ENCODE measurements around the gene IGDCC3. TPM values are rescaled to one million over a fixed set of nuclear protein-coding genes. Genes with fewer than 3 reads are reported as not detected.
"Not testable (repeated sequence)": the region's sequence is repeated elsewhere in the genome, so short reads cannot be mapped to it uniquely, and the experiment has no call there.

Gene IGDCC3
- total and polyA plus RNA-seq, 4 experiments from 2014 or later = not detected

GRCh38 chr15:65398486-65398885, 20.7 kb upstream of the IGDCC3 start:
- intact Hi-C loops (cut with micrococcal nuclease); H3K4me3 Mint-ChIP-seq; POLR2A ChIA-PET (ENCODE audit: partially characterized antibody); H3K27ac Mint-ChIP-seq; H3K9me3 Mint-ChIP-seq; H3K36me3 ChIP-seq (ENCODE audit: insufficient read depth, low read length); H3K27ac ChIP-seq (ENCODE audit: low read depth, low read length); DNase-seq; H3K36me3 Mint-ChIP-seq; H3K9me3 ChIP-seq (ENCODE audit: control insufficient read depth in 1 of 2, low read length in 2 of 2); H3K4me3 ChIP-seq (ENCODE audit: low read length in 2 of 2); H3K4me1 ChIP-seq (ENCODE audit: insufficient read depth, low read length): not testable (repeated sequence)
- Mint-ChIP-seq H3K27me3 (peaks cover 50 to 51% of the 10 kb centered on the region in 2 donors), H3K4me1 (peaks cover 6 to 10% (median 7%) of the 10 kb centered on the region in 4 donors)
- CTCF ChIA-PET (ENCODE audit: partially characterized antibody) = interaction anchor here (1.0 to 1.2 kb wide), 4 partner anchors 12 to 29 kb away, joined by 3 read pairs; no protein-coding TSS in a partner anchor
- peaks cover 14% of the 10 kb centered on the region for H3K27me3 ChIP-seq (ENCODE audit: insufficient read depth, low read length)

GRCh38 chr15:65396965-65397317, 19.1 kb upstream of the IGDCC3 start:
- Histone ChIP-seq H3K9me3 (ENCODE audit: control insufficient read depth in 1 of 2, low read length in 2 of 2) (no peaks in the 10 kb centered on the region), H3K4me3 (ENCODE audit: low read length in 2 of 2) (no peak overlapping the region), H3K27ac (ENCODE audit: low read depth, low read length) (no peak overlapping the region), H3K27me3 (ENCODE audit: insufficient read depth, low read length) (peaks cover 14% of the 10 kb centered on the region), H3K36me3 (ENCODE audit: insufficient read depth, low read length) (no peaks in the 10 kb centered on the region), H3K4me1 (ENCODE audit: insufficient read depth, low read length) (no peaks in the 10 kb centered on the region)
- Mint-ChIP-seq H3K27ac (peak overlapping the region in 1 of 7 donors; percentile 17), H3K36me3 (no peaks in the 10 kb centered on the region), H3K4me1 (peaks cover 6 to 10% (median 7%) of the 10 kb centered on the region in 4 donors), H3K27me3 (peaks cover 54 to 61% of the 10 kb centered on the region in 2 donors), H3K9me3 (no peaks in the 10 kb centered on the region), H3K4me3 (peak overlapping the region in 1 of 8 donors; percentile 70)
- no peak for DNase-seq
- ChIA-PET CTCF (ENCODE audit: partially characterized antibody) (no interaction called here), POLR2A (ENCODE audit: partially characterized antibody) (no interaction called here)
- intact Hi-C loops (cut with micrococcal nuclease) = no loop called here

GRCh38 chr15:65396283-65396964, 18.6 kb upstream of the IGDCC3 start:
- no peak overlapping the region for H3K27ac Mint-ChIP-seq

GRCh38 chr15:65395567-65396202, 17.9 kb upstream of the IGDCC3 start:
- Histone ChIP-seq H3K36me3 (ENCODE audit: insufficient read depth, low read length) (no peaks in the 10 kb centered on the region), H3K27ac (ENCODE audit: low read depth, low read length) (no peak overlapping the region), H3K4me3 (ENCODE audit: low read length in 2 of 2) (no peak overlapping the region), H3K4me1 (ENCODE audit: insufficient read depth, low read length) (no peaks in the 10 kb centered on the region), H3K9me3 (ENCODE audit: control insufficient read depth in 1 of 2, low read length in 2 of 2) (no peaks in the 10 kb centered on the region), H3K27me3 (ENCODE audit: insufficient read depth, low read length) (peaks cover 11% of the 10 kb centered on the region)
- Mint-ChIP-seq H3K4me3 (no peak overlapping the region), H3K4me1 (peaks cover 6 to 10% (median 7%) of the 10 kb centered on the region in 4 donors), H3K36me3 (no peaks in the 10 kb centered on the region), H3K27me3 (peaks cover 49 to 55% of the 10 kb centered on the region in 2 donors), H3K9me3 (no peaks in the 10 kb centered on the region), H3K27ac (no peak overlapping the region)
- no peak for DNase-seq
- CTCF ChIA-PET (ENCODE audit: partially characterized antibody) = no interaction called here
- intact Hi-C loops (cut with micrococcal nuclease) = no loop called here
- POLR2A ChIA-PET (ENCODE audit: partially characterized antibody) = no interaction called here

More at GRCh38 chr15:65396283-65396964, 18.6 kb upstream of the IGDCC3 start:
- Histone ChIP-seq H3K4me3 (ENCODE audit: low read length in 2 of 2) (no peak overlapping the region), H3K27me3 (ENCODE audit: insufficient read depth, low read length) (peaks cover 11% of the 10 kb centered on the region), H3K27ac (ENCODE audit: low read depth, low read length) (no peak overlapping the region), H3K9me3 (ENCODE audit: control insufficient read depth in 1 of 2, low read length in 2 of 2) (no peaks in the 10 kb centered on the region), H3K4me1 (ENCODE audit: insufficient read depth, low read length) (no peaks in the 10 kb centered on the region), H3K36me3 (ENCODE audit: insufficient read depth, low read length) (no peaks in the 10 kb centered on the region)
- intact Hi-C loops (cut with micrococcal nuclease) = no loop called here
- no peak for DNase-seq
- Mint-ChIP-seq H3K36me3 (no peaks in the 10 kb centered on the region), H3K4me3 (no peak overlapping the region), H3K4me1 (peaks cover 6 to 10% (median 7%) of the 10 kb centered on the region in 4 donors), H3K27me3 (peaks cover 51 to 60% of the 10 kb centered on the region in 2 donors), H3K9me3 (no peaks in the 10 kb centered on the region)
- ChIA-PET CTCF (ENCODE audit: partially characterized antibody) (no interaction called here), POLR2A (ENCODE audit: partially characterized antibody) (no interaction called here)

- no peak overlapping the region for H3K27ac Mint-ChIP-seq
- no peaks in the 10 kb centered on the region for H3K36me3 ChIP-seq (ENCODE audit: insufficient read depth, low read length)
- no peak for DNase-seq
- H3K4me1 ChIP-seq (ENCODE audit: insufficient read depth, low read length) = no peaks in the 10 kb centered on the region
- H3K9me3 Mint-ChIP-seq = no peaks in the 10 kb centered on the region
- intact Hi-C loops (cut with micrococcal nuclease) = no loop called here
- H3K27me3 Mint-ChIP-seq = peaks cover 49 to 53% of the 10 kb centered on the region in 2 donors
- H3K27me3 ChIP-seq (ENCODE audit: insufficient read depth, low read length) = peaks cover 11% of the 10 kb centered on the region
- ChIA-PET CTCF (ENCODE audit: partially characterized antibody) (interaction anchor here (1.0 to 1.7 kb wide), 3 partner anchors 10 to 76 kb away, joined by 3 to 8 read pairs (median 4); no protein-coding TSS in a partner anchor), POLR2A (ENCODE audit: partially characterized antibody) (no interaction called here)
- no peaks in the 10 kb centered on the region for H3K9me3 ChIP-seq (ENCODE audit: control insufficient read depth in 1 of 2, low read length in 2 of 2)
- H3K27ac ChIP-seq (ENCODE audit: low read depth, low read length) = no peak overlapping the region
- no peak overlapping the region for H3K4me3 ChIP-seq (ENCODE audit: low read length in 2 of 2)
- peaks cover 6 to 10% (median 7%) of the 10 kb centered on the region in 4 donors for H3K4me1 Mint-ChIP-seq
- H3K4me3 Mint-ChIP-seq = no peak overlapping the region
- H3K36me3 Mint-ChIP-seq = no peaks in the 10 kb centered on the region
Measured at GRCh38 chr15:65394936-65395335, 17.1 kb upstream of the IGDCC3 start.

GRCh38 chr15:65394280-65394789, 16.5 kb upstream of the IGDCC3 start:
- Histone ChIP-seq H3K4me1 (ENCODE audit: insufficient read depth, low read length) (no peaks in the 10 kb centered on the region), H3K4me3 (ENCODE audit: low read length in 2 of 2) (no peak overlapping the region), H3K36me3 (ENCODE audit: insufficient read depth, low read length) (no peaks in the 10 kb centered on the region), H3K9me3 (ENCODE audit: control insufficient read depth in 1 of 2, low read length in 2 of 2) (no peaks in the 10 kb centered on the region), H3K27me3 (ENCODE audit: insufficient read depth, low read length) (peaks cover 11% of the 10 kb centered on the region), H3K27ac (ENCODE audit: low read depth, low read length) (no peak overlapping the region)
- Mint-ChIP-seq H3K27ac (no peak overlapping the region), H3K4me1 (peaks cover 6 to 10% (median 7%) of the 10 kb centered on the region in 4 donors), H3K4me3 (peak overlapping the region in 1 of 8 donors; percentile 18), H3K9me3 (no peaks in the 10 kb centered on the region), H3K36me3 (no peaks in the 10 kb centered on the region), H3K27me3 (peaks cover 49 to 51% of the 10 kb centered on the region in 2 donors)
- no peak for DNase-seq
- intact Hi-C loops (cut with micrococcal nuclease) = no loop called here
- ChIA-PET POLR2A (ENCODE audit: partially characterized antibody) (no interaction called here), CTCF (ENCODE audit: partially characterized antibody) (interaction anchor here (1.0 to 1.7 kb wide), 3 partner anchors 9 to 75 kb away, joined by 3 to 8 read pairs (median 4); no protein-coding TSS in a partner anchor)

- H3K27me3 ChIP-seq (ENCODE audit: insufficient read depth, low read length) = peaks cover 11% of the 10 kb centered on the region
Measured at GRCh38 chr15:65393557-65393956, 15.8 kb upstream of the IGDCC3 start.

More at GRCh38 chr15:65393557-65393956, 15.8 kb upstream of the IGDCC3 start:
- H3K9me3 ChIP-seq (ENCODE audit: control insufficient read depth in 1 of 2, low read length in 2 of 2) = no peaks in the 10 kb centered on the region
- H3K27ac Mint-ChIP-seq = no peak overlapping the region
- no peak overlapping the region for H3K27ac ChIP-seq (ENCODE audit: low read depth, low read length)
- ChIA-PET POLR2A (ENCODE audit: partially characterized antibody) (no interaction called here), CTCF (ENCODE audit: partially characterized antibody) (interaction anchor here (1.6 to 1.7 kb wide), 2 partner anchors 8 to 14 kb away, joined by 4 to 8 read pairs; no protein-coding TSS in a partner anchor)
- intact Hi-C loops (cut with micrococcal nuclease) = no loop called here
- H3K27me3 Mint-ChIP-seq = peaks cover 46 to 47% of the 10 kb centered on the region in 2 donors
- DNase-seq = no peak
- no peaks in the 10 kb centered on the region for H3K36me3 ChIP-seq (ENCODE audit: insufficient read depth, low read length)
- no peak overlapping the region for H3K4me3 Mint-ChIP-seq
- no peaks in the 10 kb centered on the region for H3K36me3 Mint-ChIP-seq
- no peaks in the 10 kb centered on the region for H3K9me3 Mint-ChIP-seq
- no peak overlapping the region for H3K4me3 ChIP-seq (ENCODE audit: low read length in 2 of 2)
- no peaks in the 10 kb centered on the region for H3K4me1 ChIP-seq (ENCODE audit: insufficient read depth, low read length)
- H3K4me1 Mint-ChIP-seq = peaks cover 6 to 10% (median 7%) of the 10 kb centered on the region in 4 donors

Measured in CD4-positive, alpha-beta memory T cell (primary cell).